GM19455 (cell line): ENCODE data around the gene ZNF750.

Experiments
- ATAC-seq: cut with Tn5 transposase; IDR thresholded peaks from one replicate; pipeline ENCODE4 v1.9.1; 2021; ENCODE audit not compliant: unreplicated experiment

The ZNF750 gene

DNA sequence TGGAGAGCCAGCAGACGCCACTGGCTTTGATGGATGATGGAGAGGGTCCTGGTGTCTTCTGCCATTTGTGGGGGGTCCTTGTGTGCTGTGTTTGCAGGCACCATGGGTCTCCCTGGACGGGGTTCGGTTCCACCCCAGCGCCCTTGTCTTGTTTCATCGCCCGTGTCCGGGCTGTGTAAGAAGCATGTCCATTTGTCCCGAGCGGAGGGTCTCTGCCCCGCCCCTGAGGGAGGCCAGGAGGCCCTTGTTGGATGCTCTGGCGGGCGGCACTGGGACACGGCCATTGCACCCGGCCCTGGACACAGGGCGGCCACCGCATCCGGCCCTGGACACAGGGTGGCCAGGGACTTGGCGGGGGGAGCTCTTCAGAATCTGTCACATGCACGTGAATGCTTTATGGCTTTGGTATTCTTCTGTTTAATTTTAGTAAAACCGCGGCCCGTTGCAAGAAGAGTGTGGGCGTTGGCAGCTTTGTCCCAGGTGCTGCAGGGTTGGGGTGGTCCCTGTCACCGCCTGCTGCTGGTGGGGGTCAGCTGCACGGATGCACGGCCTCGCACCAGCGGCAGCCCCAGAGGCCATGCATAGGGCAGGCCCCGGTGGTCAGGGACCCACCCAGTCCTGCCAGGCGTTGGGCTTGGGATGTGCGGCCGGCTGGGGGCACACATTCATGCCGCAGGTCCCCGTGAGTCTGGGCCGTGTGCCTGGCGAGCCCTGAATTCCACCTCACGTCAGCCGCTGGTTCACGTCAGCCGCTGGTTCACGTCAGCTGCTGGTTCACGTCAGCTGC lies 21.0 kb upstream of the ZNF750 start:
- ATAC-seq, result no peak

DNA sequence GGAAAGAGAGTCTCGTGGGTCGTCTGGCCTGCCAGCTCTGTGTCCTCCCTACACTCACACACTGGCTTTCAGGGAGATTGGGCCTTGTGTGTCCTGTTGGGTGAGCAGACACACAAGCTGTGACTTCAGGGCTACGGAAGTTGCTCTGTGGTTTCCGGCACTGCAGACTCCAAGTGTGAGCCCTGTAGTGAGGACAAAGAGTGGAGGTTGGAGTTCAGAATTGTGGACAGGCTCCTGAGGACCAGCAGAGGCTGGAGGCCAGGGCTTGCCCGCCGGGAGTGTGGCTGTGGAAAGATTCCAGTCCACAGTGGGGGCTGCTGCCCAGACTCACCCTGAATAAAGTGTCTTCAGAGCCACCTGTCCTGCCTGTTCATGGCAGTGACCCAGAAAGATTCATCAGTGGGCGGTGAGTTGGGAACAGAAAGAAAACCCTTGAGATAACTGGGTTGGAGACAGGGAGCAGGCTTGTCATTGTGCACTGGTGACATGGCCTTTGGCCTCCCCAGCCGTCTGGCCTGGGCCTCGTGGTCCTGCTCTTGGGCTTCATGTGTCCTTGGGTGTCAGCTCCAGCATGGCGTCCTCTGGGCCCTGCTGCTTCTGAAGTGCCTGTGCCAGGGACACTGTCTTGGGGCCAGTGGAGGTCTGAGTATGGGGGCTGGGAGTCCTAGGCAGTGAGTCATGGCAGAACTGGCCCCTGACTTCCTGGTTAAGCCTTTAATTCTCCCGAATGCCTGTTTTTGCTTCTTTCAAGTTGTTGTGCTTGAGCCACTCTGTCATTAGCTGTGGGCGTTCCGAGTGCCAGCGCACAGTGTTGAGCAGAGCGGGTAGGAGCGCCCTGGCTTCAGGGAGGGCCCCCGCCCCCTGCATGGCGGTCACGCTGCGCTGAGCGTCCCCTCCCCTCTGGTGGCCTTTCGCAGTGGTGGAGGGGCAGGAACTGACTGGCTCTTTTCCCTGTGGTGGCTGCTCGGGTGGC lies 19.9 kb upstream of the ZNF750 start:
- no peak for ATAC-seq

DNA sequence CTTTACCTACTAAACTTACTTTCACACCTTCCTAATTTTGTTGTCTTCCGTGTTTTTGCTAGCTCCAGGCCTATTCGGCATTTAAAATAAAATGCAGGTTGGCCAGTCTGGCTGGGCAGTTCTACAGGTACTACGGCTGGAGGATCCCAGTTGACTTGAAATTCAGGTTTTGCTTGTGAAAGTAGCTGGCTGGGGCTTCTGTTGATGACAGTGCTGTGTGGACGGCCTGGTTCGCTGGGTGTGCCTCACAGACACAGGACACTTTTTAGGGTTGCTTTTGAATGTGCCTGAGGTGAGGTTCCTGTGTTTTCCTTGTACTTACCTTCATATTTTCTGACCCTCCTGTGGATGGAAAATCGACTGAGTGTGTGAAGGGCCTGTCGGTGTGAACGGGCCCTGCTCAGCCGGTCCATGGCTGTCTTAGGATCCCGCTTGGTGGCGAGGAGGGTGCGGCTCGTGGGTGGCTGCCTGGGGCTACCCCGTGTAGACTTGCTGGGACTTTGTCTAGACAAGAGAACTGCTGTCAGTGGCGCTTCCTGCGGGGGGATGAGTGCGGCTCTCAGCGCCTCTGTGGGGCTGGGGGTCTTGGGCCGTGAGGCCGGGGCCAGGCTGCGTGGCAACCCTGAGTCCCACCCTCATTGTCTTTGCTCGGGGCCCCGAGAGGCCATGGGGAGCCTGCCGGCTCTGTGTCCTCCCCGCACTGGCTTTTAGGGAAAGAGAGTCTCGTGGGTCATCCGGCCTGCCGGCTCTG lies 18.7 kb upstream of the ZNF750 start:
- ATAC-seq, result no peak

DNA sequence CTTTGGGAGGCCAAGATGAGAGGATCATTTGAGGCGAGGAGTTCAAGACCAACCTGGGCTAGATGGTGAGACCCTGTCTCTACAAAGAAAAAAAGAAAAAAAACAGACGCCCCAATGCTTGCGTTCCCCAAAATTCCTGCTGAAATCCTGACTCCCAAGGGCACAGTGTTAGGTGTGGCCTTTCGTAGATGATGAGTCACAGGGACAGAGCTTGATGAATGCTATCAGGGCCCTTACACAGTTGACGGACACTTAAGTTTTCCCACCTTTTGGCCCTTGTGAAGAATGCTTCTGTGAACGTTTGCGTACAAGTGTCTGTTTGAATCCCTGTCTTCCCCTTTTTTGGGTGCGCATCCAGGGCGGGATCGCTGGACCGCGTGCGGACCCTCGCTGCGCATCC lies 16.5 kb upstream of the ZNF750 start:
- no peak for ATAC-seq

DNA sequence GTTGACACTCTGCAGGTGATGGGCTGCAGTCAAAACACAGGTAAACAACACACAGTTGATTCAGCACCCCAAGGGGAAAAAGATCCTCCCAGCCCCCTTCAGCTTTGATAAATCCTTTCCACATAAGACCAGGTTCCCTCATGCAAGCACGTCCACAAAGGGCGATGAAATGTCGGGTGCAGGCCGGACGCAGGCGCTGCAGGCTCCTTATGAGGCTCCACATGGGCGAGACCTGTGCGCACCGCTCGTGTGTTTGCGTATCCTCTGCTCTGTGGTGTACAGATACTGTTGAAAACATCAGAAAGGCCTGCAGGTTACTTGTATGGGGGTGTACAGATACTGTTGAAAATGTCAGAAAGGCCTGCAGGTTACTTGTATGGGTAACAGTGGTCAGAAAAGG lies 14.4 kb upstream of the ZNF750 start:
- ATAC-seq, result no peak

DNA sequence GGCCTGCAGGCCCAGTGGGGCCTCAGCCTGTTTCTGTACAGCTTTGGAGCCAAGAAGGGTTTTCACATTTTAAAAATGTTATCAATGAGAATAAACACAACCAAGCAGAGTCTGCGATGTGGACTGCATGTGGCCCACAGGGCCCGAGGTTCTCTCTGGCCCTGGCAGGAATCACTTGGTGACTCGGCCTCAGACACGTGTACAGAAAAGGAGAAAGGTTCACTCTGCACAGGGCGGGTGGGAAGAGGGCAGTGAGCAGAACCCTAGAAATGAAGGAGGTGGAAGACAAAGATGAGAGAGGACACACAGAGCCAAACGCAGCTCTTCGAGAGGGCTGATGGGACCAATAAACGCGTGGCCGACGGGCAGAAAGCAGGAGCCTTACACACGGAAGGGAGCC lies 11.6 kb upstream of the ZNF750 start:
- no peak for ATAC-seq

DNA sequence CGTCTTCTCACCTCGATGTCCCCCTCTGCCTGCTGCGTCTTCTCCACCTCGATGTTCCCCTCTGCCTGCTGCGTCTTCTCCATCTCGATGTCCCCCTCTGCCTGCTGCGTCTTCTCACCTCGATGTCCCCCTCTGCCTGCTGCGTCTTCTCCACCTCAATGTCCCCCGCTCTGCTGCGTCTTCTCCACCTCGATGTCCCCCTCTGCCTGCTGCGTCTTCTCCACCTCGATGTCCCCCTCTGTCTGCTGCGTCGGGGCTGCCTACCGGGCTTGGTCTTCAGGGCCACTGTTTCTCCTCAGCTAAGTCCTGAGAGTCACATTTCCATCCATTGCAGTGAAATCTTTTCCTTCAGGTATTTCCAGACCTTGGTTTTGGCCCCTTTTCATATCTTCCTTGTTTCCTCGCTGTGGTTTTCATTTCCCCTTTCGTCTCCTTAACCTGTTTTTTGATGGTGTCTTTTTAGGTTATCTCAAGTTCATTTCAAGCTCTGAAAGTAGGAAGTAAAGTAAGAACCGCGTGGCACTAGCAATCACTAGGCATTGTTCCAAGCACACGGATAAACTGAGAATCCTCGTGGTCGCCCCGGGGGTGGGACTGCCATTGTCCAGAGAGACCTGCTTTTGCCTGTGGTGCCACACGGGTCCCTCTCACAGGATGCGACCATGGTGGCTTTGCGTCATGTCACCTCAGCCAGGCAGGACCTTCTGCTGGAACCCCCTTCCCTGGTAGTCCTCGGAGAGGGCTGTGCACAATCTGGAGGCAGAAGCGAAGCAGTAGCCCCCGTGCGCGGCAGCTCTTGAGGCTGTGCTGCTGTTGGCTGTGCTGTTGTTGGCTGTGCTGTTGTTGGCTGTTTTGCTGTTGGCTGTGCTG lies 9.5 kb upstream of the ZNF750 start:
- no peak for ATAC-seq

DNA sequence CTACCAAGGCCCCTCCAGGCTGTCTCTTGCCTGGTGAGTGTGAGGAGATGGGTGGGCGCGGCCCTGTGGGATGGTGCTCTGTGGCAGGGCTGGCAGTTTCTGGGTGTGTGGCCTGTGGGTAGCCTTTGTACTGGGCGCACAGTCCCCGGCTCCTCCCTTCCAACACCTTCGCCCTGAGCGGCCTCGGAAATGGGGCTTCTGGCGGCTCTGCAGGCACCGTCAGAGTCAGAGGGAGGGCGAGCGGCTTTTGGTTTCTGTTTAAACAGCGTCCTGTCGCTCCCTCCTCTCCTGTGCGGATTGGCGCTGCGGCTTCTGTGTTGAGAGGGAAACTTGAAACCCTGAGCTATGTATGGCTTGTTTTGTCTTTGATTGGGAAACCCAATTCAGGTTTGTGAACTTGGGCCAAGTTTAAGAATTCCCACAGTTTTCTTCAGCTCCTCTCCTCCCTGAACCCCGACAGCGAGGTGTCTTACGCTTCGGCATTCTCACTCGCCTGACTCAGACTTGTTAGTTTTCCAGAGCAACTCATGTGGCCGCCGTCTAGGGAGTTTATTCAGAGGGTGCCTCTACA lies 8.3 kb upstream of the ZNF750 start:
- no peak for ATAC-seq

DNA sequence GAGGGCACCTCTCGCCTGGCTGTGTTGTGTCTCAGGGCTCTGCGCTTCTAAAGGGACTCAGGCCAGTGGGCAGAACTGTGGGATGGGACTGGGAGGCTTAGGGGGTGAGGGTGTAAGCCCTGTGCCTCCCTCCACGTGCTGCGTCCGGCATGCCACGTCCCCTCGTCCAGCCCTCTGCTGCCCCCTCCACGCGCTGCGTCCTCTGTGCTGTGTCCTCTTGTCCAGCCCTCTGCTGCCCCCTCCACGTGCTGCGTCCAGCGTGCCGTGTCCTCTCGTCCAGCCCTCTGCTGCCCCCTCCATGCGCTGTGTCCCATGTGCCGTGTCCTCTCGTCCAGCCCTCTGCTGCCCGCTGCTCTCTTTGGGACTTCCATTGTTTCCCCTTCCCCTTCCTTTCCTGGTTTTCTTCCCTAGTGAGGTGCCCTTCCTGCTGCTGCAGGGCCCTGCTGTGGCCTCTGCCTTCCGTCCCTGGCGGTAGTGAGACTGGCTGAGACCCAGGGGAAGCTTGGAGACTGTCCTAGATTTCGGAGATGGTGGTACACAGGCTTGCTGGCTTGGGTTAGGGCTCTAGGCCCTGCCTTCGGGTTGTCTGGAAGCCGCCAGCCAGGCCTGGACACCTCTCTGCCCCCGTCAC lies 6.4 kb upstream of the ZNF750 start:
- no peak for ATAC-seq

DNA sequence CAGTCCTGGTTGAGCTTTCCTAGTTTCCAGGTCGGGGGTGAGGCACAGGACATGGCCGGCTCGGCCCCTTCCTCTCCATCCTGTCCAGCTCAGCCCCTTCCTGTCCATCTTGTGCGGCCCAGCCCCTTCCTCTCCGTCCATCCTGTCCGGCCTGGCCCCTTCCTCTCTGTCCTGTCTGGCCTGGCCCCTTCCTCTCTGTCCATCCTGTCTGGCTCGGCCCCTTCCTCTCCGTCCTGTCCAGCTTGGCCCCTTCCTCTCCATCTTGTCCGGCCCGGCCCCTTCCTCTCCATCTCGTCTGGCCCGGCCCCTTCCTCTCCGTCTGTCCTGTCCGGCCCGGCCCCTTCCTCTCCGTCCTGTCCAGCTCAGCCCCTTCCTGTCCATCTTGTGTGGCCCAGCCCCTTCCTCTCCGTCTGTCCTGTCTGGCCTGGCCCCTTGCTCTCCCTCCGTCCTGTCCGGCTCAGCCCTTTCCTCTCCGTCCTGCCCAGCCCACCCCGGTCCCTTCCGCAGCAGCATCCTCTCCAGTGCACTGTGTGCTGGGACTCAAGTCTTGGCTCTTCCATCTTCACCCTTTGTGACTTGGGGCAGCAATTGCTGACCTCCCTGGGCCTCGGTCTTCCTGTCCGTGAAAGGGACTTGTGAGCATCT lies 5.5 kb upstream of the ZNF750 start:
- no peak for ATAC-seq

DNA sequence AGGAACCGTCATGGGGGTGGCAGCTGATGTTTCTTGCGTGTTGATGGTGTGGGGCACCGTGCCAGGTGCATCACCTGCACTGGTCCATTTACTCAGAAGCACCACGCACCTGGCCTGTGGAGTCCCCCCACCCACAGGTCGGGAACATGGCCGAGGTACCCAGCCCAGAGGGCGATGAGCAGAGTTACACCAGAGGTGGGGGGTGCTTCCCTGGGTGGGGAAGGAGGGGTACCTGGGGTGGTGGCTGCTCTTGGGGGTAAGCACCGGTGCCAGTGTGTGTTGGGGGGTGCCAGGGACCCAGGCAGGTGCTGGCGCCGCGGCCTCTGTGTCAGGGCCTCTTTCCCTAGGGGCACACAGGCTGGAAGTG lies 5.0 kb upstream of the ZNF750 start:
- ATAC-seq, result no peak

DNA sequence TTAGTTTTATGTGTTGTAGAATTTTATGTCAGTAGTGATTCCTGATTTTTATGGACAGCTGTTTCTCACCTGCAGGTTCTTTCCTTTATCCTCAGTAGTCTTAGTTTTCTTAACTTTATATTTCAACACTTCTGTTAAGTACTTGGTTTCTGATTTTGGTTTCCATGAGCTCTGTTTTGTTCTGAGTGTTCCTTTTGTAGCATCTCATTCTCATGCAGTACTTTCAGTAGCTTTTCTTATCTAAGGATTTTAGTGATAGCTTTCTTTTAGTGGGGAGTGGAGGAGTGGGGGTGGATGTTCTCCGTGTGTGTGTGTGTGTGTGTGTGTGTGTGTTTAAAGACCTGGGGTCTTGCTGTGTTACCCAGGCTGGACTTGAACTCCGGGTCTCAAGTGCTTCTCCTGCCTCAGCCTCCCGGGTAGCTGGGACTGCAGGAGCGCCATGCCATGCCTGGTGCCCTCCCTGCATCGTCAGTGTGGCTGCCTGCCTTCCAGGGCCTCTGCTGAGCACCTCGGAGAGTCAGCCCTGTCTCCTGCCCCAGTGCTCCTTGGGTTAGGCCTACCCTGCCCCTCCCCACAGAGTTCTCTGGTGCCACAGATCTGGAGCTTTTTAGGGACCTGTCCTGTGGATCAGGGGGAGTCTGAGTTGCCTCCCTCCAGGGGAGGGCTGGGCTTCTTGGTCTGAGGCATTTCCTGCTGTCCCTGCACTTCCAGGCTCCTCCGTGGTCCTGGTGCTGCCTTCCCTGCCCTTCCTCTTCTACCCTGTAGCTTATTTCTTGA lies 4.3 kb upstream of the ZNF750 start:
- ATAC-seq, result no peak

DNA sequence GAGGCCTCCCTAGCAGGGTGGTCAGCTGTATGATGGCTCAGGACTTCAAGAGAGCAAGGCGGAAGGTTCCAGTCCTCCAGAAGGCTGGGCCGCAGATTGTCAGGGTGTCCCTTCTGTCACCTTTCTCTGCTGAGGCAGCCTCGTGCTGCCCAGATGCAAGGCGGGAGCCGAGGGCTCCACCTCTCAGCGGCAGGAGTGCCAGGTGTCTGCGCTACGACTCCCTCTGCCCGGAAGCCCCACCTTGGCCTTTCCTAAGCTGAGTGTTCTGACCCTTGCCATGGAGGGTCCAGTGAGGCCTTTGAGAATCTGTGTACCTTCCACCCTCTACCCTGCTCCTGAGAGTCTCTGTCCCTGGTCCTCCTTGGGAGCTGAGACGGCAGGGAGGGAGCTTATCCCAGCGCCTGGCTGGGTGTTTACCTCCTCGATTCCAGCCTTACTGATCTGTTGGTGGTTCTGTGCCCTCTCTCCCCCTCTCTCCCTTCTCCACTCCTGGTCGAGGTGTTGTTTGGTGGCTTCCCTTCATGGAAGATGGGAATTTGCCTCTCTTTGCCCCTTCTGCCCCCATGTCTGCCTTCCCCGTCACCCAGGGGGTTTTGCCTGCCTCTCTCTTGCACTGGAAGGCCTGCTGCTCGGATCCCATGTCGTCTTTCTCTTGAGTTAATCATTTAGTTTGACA lies 2.2 kb upstream of the ZNF750 start:
- no peak for ATAC-seq

DNA sequence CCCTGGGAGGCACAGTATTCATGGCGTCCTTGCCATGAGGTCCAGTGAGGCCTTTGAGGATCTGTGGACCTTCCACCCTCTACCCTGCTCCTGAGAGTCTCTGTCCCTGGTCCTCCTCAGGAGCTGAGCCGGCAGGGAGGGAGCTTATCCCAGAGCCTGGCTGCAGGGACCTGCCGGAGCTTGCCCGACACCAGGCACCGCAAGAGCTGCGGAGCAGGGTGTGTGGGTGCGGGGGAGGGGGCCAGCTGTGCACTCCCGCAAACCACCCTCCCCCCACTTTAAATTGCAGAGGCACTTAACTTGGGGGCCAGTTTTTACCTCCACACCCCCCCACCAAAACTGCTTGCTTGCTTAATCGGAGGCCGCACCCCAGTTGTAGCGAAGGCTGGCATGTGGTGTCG lies 609 bp upstream of the ZNF750 start:
- ATAC-seq, result no peak

DNA sequence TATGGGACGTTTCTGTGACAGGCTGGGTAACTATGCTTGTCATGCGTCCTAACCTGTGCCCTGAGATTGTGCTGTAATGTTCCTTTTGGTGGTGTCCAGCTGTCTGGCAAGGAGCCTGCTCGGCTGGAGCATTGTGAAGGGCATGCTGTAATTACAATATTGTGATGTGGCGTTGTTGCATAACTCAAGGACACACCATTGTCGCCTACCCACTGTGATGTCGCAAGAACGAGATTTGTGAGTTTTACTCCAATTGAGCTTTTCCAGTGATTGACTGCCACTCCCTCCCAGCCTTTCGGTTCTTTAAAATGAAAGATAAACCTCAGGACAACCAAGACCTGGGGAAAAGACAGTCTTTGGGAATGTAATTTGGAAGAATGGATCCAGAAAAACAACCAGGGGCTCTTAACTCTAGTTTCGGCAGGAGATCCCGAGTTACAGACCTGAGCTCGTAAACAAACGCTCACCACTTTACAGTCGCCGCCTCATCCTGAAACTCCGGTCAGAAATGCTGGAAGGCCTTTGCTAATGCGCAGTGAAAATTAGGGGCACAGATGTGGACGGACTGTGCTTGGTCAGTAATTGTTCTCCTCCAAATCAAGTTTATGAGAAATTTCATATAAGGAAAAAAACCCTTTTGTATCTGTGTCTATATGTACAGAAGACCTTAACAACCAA lies 1.3 kb downstream of the ZNF750 start:
- ATAC-seq, result no peak

DNA sequence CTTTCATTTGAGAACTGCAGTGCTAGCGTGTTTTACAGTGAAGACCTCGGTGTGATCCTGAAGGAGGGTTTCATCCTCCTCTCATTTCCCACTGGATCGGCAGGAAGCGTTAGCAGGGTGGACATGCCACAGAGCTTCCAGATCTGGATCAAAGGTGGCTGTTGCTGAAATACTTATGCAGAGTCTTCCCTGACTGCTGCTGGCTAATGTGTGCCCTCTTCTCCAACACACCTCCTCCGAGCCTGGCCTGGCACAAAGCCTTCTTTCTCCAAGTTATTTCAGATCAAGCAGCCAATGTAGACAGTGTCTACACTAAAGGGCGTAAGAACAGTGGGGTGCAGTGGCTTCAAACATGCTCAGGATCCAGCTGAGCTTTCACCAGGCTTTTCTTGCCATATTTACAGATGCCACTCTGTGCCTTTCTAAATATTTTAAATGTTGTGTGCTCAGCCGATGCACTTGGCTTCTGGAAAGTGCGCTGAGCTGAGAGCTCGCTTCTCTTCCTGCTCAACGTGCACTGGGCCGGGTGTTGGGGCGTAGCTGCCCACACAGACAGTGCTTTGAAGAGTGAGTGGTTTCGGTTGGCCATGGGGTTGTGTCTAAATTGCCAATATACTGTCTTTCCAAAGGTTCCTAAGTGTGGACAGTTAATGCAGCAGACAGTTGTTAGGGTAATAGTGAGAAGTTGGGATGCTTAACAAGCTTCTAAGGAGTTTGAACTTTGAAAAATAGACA lies 2.1 kb downstream of the ZNF750 start:
- ATAC-seq, result no peak
